WTC11 (cell line): ENCODE data around the gene ARHGEF1. TPM values are rescaled to one million over a fixed set of nuclear protein-coding genes. Genes with fewer than 3 reads are reported as not detected.

Experiments
- ATAC-seq: fragments of 200-7000 bp; cut with Tn5 transposase; 2 replicates; pipeline ENCODE4 v1.10.0; 2021; ENCODE audit warnings: mild to moderate bottlenecking, moderate library complexity
- CTCF ChIA-PET: fragments of 300-600 bp; sonication (Branson Sonifier 250); formaldehyde crosslinking; loops from one replicate; lab custom pipeline; 2021; ENCODE audit warnings: antibody characterized with exemption; lab: Charles Lee
- POLR2A ChIA-PET: fragments of 350-600 bp; sonication (Branson Sonifier 250); formaldehyde crosslinking; loops from one replicate; lab custom pipeline; 2021; ENCODE audit warnings: antibody characterized with exemption; lab: Charles Lee
- DNase-seq: peaks from one replicate; pipeline ENCODE4 v3.0.0; 2021; ENCODE audit warnings: low spot score
- H3K27ac Mint-ChIP-seq: 2 replicates; pipeline ENCODE4 v1.8.0; 2021; ENCODE audit warnings: mixed read lengths
- H3K27me3 Mint-ChIP-seq: 2 replicates; pipeline ENCODE4 v1.8.0; 2021; ENCODE audit warnings: low read depth, mild to moderate bottlenecking, moderate library complexity, mixed read lengths
- H3K36me3 Mint-ChIP-seq: 2 replicates; pipeline ENCODE4 v1.8.0; 2021; ENCODE audit warnings: mixed read lengths
- H3K4me1 Mint-ChIP-seq: 2 replicates; pipeline ENCODE4 v1.8.0; 2022; ENCODE audit warnings: mixed read lengths
- H3K4me3 Mint-ChIP-seq: 2 replicates; pipeline ENCODE4 v1.8.0; 2021; ENCODE audit warnings: mild to moderate bottlenecking, moderate library complexity, mixed read lengths
- H3K9me3 Mint-ChIP-seq: 2 replicates; pipeline ENCODE4 v1.8.0; 2021; ENCODE audit warnings: mixed read lengths
- ATF1 ChIP-seq: sonication (generic); formaldehyde crosslinking; IDR thresholded peaks from 2 replicates; pipeline ENCODE4 v1.8.1; 2023; ENCODE audit warnings: mild to moderate bottlenecking, moderate library complexity, missing genetic modification reagents
- CBFB ChIP-seq: sonication (generic); formaldehyde crosslinking; IDR thresholded peaks from 2 replicates; pipeline ENCODE4 v1.8.1; 2022; ENCODE audit warnings: mild to moderate bottlenecking, low read depth, missing genetic modification reagents
- KAT7 ChIP-seq: sonication (generic); formaldehyde crosslinking; IDR thresholded peaks from 2 replicates; pipeline ENCODE4 v1.8.1; 2023; ENCODE audit warnings: missing genetic modification reagents, mild to moderate bottlenecking, borderline replicate concordance
- NFYB ChIP-seq: sonication (generic); formaldehyde crosslinking; conservative IDR thresholded peaks from 2 replicates; pipeline ENCODE4 v1.8.0; 2022; ENCODE audit warnings: low read depth, missing genetic modification reagents
- NR1H2 ChIP-seq: sonication (generic); formaldehyde crosslinking; IDR thresholded peaks from 2 replicates; pipeline ENCODE4 v1.9.0; 2021; ENCODE audit warnings: mild to moderate bottlenecking, moderate library complexity, missing genetic modification reagents
- NR3C1 ChIP-seq: sonication (generic); formaldehyde crosslinking; conservative IDR thresholded peaks from 2 replicates; pipeline ENCODE4 v1.8.1; 2023; ENCODE audit warnings: low read depth, mild to moderate bottlenecking, missing genetic modification reagents
- RELA ChIP-seq: sonication (generic); formaldehyde crosslinking; IDR thresholded peaks from 2 replicates; pipeline ENCODE4 v1.8.1; 2022; ENCODE audit warnings: missing genetic modification reagents, mild to moderate bottlenecking, borderline replicate concordance
- TEAD4 ChIP-seq: sonication (generic); formaldehyde crosslinking; IDR thresholded peaks from 2 replicates; pipeline ENCODE4 v1.8.0; 2022; ENCODE audit warnings: mild to moderate bottlenecking, missing genetic modification reagents
- ZBTB21 ChIP-seq: sonication (generic); formaldehyde crosslinking; IDR thresholded peaks from 2 replicates; pipeline ENCODE4 v1.8.1; 2023; ENCODE audit warnings: mild to moderate bottlenecking, missing genetic modification reagents, borderline replicate concordance
- ZNF138 ChIP-seq: sonication (generic); formaldehyde crosslinking; conservative IDR thresholded peaks from 2 replicates; pipeline ENCODE4 v1.8.1; 2022; ENCODE audit warnings: mild to moderate bottlenecking, moderate library complexity, missing genetic modification reagents
- ZNF263 ChIP-seq: sonication (generic); formaldehyde crosslinking; IDR thresholded peaks from 2 replicates; pipeline ENCODE4 v1.8.1; 2022; ENCODE audit warnings: low read depth, mild to moderate bottlenecking, moderate library complexity, missing genetic modification reagents
- ZNF317 ChIP-seq: sonication (generic); formaldehyde crosslinking; IDR thresholded peaks from 2 replicates; pipeline ENCODE4 v1.8.1; 2023; ENCODE audit warnings: low read depth, mild to moderate bottlenecking, moderate library complexity, missing genetic modification reagents, borderline replicate concordance
- ZNF423 ChIP-seq: fragments of 250-450 bp; sonication (Bioruptor Pico); IDR thresholded peaks from 2 replicates; pipeline ENCODE4 v2.1.2; 2022; ENCODE audit warnings: mild to moderate bottlenecking, moderate library complexity
- total RNA-seq: library from RNA; stranded (reverse); gene quantifications from 3 replicates; pipeline ENCODE4 v1.2.3, GENCODE V29; 2021
- TF ChIP-seq, protein P1 (sequence below): sonication (generic); formaldehyde crosslinking; IDR thresholded peaks from 2 replicates; pipeline ENCODE4 v1.8.0; 2023; ENCODE audit warnings: missing genetic modification reagents, mild to moderate bottlenecking, borderline replicate concordance
- TF ChIP-seq, protein P2 (sequence below): fragments of 250-450 bp; sonication (Bioruptor Pico); IDR thresholded peaks from 2 replicates; pipeline ENCODE4 v2.1.2; 2022; ENCODE audit warnings: mild to moderate bottlenecking, moderate library complexity
- TF ChIP-seq, protein P3 (sequence below): sonication (generic); formaldehyde crosslinking; IDR thresholded peaks from 2 replicates; pipeline ENCODE4 v1.8.0; 2022; ENCODE audit warnings: mild to moderate bottlenecking, missing genetic modification reagents
- TF ChIP-seq, protein P4 (sequence below): sonication (generic); formaldehyde crosslinking; IDR thresholded peaks from 2 replicates; pipeline ENCODE4 v1.8.0; 2022; ENCODE audit warnings: mild to moderate bottlenecking, missing genetic modification reagents
- TF ChIP-seq, protein P5 (sequence below): sonication (generic); formaldehyde crosslinking; conservative IDR thresholded peaks from 2 replicates; pipeline ENCODE4 v1.8.1; 2023; ENCODE audit warnings: mild to moderate bottlenecking, low read depth, missing genetic modification reagents, moderate library complexity
- TF ChIP-seq, protein P6 (sequence below): sonication (generic); formaldehyde crosslinking; IDR thresholded peaks from 2 replicates; pipeline ENCODE4 v1.8.1; 2022; ENCODE audit warnings: low read depth, missing genetic modification reagents, borderline replicate concordance

Gene ARHGEF1
- total RNA-seq, 1 experiment from 2014 or later: 102 TPM

DNA sequence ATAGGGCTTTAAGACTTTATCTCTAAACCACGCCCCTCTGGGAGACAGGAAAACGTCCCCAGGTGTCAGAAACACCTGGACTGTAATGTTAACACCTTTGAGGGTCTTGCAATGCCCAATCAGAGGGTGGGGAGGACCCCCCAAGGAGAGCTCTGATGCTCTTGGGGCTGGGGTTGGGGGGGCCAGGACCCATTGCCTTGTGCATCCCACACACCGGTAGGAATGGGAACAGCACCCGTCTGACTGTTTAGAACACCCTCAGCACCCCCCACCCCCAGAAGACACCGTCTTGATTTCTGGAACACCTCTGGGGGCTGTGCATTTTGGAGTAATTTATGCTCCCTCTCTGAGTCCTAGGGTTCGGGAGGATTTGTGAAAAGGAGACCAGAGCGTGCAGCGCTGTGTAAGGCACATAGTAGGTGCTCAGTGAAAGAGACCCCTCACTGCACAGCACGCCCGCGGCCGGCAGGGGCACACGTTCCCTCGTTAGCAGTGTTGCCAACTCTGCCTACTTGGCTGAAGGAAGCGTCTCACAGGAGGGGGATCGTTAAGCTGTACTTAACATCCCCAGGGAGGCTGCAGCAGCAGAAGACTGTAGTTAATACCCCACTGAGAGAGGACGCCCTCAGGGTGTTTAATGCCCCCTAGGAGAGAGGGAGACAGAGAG is 48.1 kb downstream of the ARHGEF1 start (continued):
- TF ChIP-seq, protein P1, sequence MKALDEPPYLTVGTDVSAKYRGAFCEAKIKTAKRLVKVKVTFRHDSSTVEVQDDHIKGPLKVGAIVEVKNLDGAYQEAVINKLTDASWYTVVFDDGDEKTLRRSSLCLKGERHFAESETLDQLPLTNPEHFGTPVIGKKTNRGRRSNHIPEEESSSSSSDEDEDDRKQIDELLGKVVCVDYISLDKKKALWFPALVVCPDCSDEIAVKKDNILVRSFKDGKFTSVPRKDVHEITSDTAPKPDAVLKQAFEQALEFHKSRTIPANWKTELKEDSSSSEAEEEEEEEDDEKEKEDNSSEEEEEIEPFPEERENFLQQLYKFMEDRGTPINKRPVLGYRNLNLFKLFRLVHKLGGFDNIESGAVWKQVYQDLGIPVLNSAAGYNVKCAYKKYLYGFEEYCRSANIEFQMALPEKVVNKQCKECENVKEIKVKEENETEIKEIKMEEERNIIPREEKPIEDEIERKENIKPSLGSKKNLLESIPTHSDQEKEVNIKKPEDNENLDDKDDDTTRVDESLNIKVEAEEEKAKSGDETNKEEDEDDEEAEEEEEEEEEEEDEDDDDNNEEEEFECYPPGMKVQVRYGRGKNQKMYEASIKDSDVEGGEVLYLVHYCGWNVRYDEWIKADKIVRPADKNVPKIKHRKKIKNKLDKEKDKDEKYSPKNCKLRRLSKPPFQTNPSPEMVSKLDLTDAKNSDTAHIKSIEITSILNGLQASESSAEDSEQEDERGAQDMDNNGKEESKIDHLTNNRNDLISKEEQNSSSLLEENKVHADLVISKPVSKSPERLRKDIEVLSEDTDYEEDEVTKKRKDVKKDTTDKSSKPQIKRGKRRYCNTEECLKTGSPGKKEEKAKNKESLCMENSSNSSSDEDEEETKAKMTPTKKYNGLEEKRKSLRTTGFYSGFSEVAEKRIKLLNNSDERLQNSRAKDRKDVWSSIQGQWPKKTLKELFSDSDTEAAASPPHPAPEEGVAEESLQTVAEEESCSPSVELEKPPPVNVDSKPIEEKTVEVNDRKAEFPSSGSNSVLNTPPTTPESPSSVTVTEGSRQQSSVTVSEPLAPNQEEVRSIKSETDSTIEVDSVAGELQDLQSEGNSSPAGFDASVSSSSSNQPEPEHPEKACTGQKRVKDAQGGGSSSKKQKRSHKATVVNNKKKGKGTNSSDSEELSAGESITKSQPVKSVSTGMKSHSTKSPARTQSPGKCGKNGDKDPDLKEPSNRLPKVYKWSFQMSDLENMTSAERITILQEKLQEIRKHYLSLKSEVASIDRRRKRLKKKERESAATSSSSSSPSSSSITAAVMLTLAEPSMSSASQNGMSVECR: no peak
- TF ChIP-seq, protein P2, sequence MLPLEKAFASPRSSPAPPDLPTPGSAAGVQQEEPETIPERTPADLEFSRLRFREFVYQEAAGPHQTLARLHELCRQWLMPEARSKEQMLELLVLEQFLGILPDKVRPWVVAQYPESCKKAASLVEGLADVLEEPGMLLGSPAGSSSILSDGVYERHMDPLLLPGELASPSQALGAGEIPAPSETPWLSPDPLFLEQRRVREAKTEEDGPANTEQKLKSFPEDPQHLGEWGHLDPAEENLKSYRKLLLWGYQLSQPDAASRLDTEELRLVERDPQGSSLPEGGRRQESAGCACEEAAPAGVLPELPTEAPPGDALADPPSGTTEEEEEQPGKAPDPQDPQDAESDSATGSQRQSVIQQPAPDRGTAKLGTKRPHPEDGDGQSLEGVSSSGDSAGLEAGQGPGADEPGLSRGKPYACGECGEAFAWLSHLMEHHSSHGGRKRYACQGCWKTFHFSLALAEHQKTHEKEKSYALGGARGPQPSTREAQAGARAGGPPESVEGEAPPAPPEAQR: no peak
- TF ChIP-seq NR1H2 (CRISPR knock-in tag) (no peak), NR3C1 (CRISPR knock-in tag) (no peak), RELA (CRISPR knock-in tag) (no peak), NFYB (no peak), ZBTB21 (CRISPR knock-in tag) (no peak), TEAD4 (CRISPR knock-in tag) (no peak), ZNF263 (CRISPR knock-in tag) (no peak), CBFB (no peak)
- TF ChIP-seq, protein P3, sequence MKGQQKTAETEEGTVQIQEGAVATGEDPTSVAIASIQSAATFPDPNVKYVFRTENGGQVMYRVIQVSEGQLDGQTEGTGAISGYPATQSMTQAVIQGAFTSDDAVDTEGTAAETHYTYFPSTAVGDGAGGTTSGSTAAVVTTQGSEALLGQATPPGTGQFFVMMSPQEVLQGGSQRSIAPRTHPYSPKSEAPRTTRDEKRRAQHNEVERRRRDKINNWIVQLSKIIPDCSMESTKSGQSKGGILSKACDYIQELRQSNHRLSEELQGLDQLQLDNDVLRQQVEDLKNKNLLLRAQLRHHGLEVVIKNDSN (CRISPR knock-in tag): no peak
- TF ChIP-seq, protein P4, sequence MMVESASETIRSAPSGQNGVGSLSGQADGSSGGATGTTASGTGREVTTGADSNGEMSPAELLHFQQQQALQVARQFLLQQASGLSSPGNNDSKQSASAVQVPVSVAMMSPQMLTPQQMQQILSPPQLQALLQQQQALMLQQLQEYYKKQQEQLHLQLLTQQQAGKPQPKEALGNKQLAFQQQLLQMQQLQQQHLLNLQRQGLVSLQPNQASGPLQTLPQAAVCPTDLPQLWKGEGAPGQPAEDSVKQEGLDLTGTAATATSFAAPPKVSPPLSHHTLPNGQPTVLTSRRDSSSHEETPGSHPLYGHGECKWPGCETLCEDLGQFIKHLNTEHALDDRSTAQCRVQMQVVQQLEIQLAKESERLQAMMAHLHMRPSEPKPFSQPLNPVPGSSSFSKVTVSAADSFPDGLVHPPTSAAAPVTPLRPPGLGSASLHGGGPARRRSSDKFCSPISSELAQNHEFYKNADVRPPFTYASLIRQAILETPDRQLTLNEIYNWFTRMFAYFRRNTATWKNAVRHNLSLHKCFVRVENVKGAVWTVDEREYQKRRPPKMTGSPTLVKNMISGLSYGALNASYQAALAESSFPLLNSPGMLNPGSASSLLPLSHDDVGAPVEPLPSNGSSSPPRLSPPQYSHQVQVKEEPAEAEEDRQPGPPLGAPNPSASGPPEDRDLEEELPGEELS (CRISPR knock-in tag): no peak

DNA sequence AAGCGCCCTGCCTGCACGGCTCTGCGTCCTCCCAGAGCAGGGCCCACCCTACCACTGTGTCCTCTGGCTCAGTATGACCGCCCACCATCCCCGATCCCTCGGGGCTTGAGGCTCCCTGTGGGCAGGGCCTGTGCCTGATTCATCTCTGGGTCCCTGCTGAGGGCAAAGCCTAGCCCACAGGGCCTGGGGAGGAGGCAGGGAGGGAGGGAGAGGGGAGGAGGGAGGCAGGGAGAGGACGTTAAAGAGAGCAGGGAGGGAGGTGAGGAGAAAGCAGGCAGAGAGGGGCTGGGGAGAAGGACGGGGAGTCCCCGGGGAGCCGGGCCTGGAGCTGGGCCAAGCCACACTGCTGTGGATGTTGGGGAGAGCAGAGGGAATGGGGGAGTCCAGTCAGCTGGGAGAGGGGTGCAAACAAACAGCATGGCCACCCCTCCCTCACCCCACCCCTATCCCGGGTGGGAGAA is 49.3 kb downstream of the ARHGEF1 start:
- peaks cover 36% of the 10 kb centered on the region for H3K4me1 Mint-ChIP-seq
- TF ChIP-seq ZNF138 (CRISPR knock-in tag): no peak
- TF ChIP-seq KAT7 (CRISPR knock-in tag): no peak
- no peak for TF ChIP-seq ATF1
- TF ChIP-seq ZNF423 (CRISPR knock-in tag): no peak
- TF ChIP-seq ZNF317 (CRISPR knock-in tag): no peak
- TF ChIP-seq, protein P5, sequence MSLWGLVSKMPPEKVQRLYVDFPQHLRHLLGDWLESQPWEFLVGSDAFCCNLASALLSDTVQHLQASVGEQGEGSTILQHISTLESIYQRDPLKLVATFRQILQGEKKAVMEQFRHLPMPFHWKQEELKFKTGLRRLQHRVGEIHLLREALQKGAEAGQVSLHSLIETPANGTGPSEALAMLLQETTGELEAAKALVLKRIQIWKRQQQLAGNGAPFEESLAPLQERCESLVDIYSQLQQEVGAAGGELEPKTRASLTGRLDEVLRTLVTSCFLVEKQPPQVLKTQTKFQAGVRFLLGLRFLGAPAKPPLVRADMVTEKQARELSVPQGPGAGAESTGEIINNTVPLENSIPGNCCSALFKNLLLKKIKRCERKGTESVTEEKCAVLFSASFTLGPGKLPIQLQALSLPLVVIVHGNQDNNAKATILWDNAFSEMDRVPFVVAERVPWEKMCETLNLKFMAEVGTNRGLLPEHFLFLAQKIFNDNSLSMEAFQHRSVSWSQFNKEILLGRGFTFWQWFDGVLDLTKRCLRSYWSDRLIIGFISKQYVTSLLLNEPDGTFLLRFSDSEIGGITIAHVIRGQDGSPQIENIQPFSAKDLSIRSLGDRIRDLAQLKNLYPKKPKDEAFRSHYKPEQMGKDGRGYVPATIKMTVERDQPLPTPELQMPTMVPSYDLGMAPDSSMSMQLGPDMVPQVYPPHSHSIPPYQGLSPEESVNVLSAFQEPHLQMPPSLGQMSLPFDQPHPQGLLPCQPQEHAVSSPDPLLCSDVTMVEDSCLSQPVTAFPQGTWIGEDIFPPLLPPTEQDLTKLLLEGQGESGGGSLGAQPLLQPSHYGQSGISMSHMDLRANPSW (CRISPR knock-in tag): no peak
- TF ChIP-seq, protein P4 (CRISPR knock-in tag): no peak
- TF ChIP-seq, protein P6, sequence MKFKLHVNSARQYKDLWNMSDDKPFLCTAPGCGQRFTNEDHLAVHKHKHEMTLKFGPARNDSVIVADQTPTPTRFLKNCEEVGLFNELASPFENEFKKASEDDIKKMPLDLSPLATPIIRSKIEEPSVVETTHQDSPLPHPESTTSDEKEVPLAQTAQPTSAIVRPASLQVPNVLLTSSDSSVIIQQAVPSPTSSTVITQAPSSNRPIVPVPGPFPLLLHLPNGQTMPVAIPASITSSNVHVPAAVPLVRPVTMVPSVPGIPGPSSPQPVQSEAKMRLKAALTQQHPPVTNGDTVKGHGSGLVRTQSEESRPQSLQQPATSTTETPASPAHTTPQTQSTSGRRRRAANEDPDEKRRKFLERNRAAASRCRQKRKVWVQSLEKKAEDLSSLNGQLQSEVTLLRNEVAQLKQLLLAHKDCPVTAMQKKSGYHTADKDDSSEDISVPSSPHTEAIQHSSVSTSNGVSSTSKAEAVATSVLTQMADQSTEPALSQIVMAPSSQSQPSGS (CRISPR knock-in tag): no peak
- no peak for TF ChIP-seq ZBTB21 (CRISPR knock-in tag)

More for the DNA sequence above, 49.3 kb downstream of the ARHGEF1 start:
- POLR2A ChIA-PET: no interaction called here
- H3K36me3 Mint-ChIP-seq: no peaks in the 10 kb centered on the region
- H3K4me3 Mint-ChIP-seq: no peak overlapping the region
- no peak for ATAC-seq
- no peak for DNase-seq
- CTCF ChIA-PET: interaction anchor here (1.1 to 4.7 kb wide), 4 partner anchors 26 to 59 kb away, joined by 3 to 34 read pairs (median 8); partner anchors contain the start of gene RABAC1
- H3K27me3 Mint-ChIP-seq: peaks cover 83% of the 10 kb centered on the region
- no peaks in the 10 kb centered on the region for H3K9me3 Mint-ChIP-seq
- H3K27ac Mint-ChIP-seq: no peak overlapping the region
